GM18505 (cell line): ENCODE data around the gene SLC2A4.
A peak's percentile ranks its signal among the peaks of the same experiment; 100 is the strongest.

Experiments used
- ATAC-seq: cut with Tn5 transposase; IDR thresholded peaks from one replicate; pipeline ENCODE4 v1.9.1; 2021; ENCODE audit not compliant: unreplicated experiment
- POLR2A ChIP-seq: IDR thresholded peaks from 4 replicates; pipeline ENCODE4 v1.6.1; 2011; ENCODE audit warnings: borderline replicate concordance; ENCODE audit not compliant: insufficient read depth, insufficient read length; ENCODE audit errors: extremely low read depth

Gene SLC2A4

GRCh38 chr17:7281074-7281952, at the start of gene SLC2A4:
Gene SLC2A4 (plus strand): TSS chr17:7281718. CDS start chr17:7281935, 217 bp downstream.
- ATAC-seq, result peak; percentile 49
- no peak for TF ChIP-seq POLR2A

- ATAC-seq, result no peak
- no peak for TF ChIP-seq POLR2A
These were observed 49.4 kb upstream of the SLC2A4 start for GRCh38 chr17:7232114-7232513.

- no peak for TF ChIP-seq POLR2A
- no peak for ATAC-seq
These were observed 47.8 kb upstream of the SLC2A4 start for GRCh38 chr17:7233701-7234082.

- peak; percentile 80 for TF ChIP-seq POLR2A
- peak; percentile 52 for ATAC-seq
These were observed 47.2 kb upstream of the SLC2A4 start, which contains the start of gene DVL2 for GRCh38 chr17:7234083-7234951. Gene DVL2 (minus strand): TSS chr17:7234517. CDS start chr17:7234262, 255 bp downstream.

- peak; percentile 16 for TF ChIP-seq POLR2A
- no peak for ATAC-seq
These were observed 45.5 kb upstream of the SLC2A4 start for GRCh38 chr17:7235693-7236665.

GRCh38 chr17:7236808-7237207, 44.7 kb upstream of the SLC2A4 start:
- no peak for ATAC-seq
- TF ChIP-seq POLR2A, result no peak

GRCh38 chr17:7237266-7237760, 44.2 kb upstream of the SLC2A4 start:
- TF ChIP-seq POLR2A, result no peak
- no peak for ATAC-seq

- TF ChIP-seq POLR2A, result peak; percentile 52
- no peak for ATAC-seq
These were observed 43.6 kb upstream of the SLC2A4 start for GRCh38 chr17:7237761-7238419.

GRCh38 chr17:7238420-7239090, 43.0 kb upstream of the SLC2A4 start:
- TF ChIP-seq POLR2A, result no peak
- no peak for ATAC-seq

GRCh38 chr17:7239091-7240027, 42.2 kb upstream of the SLC2A4 start, which contains the start of gene PHF23:
Gene PHF23 (minus strand): TSS chr17:7239457. CDS start chr17:7239279, 178 bp downstream.
- ATAC-seq, result peak; percentile 37
- TF ChIP-seq POLR2A, result peak; percentile 40

GRCh38 chr17:7240375-7240774, 41.1 kb upstream of the SLC2A4 start:
- ATAC-seq, result no peak

More at GRCh38 chr17:7240375-7240774, 41.1 kb upstream of the SLC2A4 start:
- no peak for TF ChIP-seq POLR2A
